SKM-1 treated with dmso at 0.1 percent for 144 hours (cell line): ENCODE measurements around the gene GPBP1.
"Not testable (repeated sequence)": the region's sequence is repeated elsewhere in the genome, so short reads cannot be mapped to it uniquely, and the experiment has no call there.

ENCODE experiments used
- DNase-seq: peaks from one replicate; lab custom pipeline; 2025; ENCODE audit not compliant: unreplicated experiment; lab: John Stamatoyannopoulos, UW

GPBP1 gene

GRCh38 chr5:57276353-57276752 lies 102.5 kb downstream of the GPBP1 start:
- DNase-seq, result no peak

DNA sequence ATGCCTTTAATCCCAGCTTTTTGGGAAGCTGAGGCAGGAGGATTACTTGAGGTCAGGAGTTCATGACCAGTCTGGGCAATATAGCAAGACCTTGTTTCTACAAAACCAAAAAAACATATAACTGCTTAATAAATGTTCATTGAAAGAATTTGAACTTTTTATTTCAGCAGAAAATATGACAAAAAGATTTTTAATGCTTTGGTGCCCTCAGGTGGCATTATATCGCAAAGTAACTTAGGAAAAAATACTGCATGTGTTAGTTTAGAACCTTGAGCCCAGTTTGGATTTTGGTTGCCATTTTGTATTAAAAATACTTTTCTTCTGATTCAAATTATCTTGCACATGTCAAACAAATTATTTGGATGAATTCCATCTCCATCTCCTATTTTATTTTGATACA lies 103.2 kb downstream of the GPBP1 start:
- DNase-seq, result no peak

GRCh38 chr5:57280853-57281252 lies 107.0 kb downstream of the GPBP1 start:
- DNase-seq, result no peak

DNA sequence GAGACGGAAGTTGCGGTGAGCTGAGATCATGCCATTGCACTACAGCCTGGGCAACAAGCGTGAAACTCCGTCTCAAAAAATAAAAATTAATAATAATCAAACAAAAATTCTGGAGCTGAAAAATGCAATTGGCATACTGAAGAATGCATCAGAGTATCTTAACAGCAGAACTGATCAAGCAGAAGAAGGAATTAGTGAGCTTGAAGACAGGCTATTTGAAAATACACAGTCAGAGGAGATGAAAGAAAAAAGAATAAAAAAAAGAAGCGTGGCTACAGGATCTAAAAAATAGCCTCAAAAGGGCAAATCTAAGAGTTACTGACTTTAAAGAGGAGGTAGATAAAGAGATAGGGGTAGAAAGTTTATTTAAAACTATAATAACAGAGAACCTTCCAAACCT lies 111.2 kb downstream of the GPBP1 start:
- not testable (repeated sequence) for DNase-seq

- DNase-seq, result no peak
These were observed 118.0 kb downstream of the GPBP1 start for GRCh38 chr5:57291894-57292293.

DNA sequence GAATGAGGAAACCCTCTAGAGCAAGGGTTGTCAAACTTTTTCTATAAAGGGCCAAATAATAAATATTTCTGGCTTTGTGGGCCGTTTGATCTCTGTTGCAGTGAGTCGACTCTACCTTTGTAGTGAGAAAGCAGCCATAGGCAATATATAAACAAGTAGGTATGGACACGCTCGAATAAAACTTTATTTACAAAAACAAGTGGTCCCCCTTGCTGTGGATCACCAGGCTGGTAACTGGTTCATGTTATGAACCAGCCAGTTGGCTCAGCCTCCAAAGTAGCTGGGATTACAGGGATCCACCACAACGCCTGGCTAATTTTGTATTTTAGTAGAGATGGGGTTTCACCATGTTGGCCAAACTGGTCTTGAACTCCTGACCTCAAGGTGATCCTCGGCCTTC lies 118.5 kb downstream of the GPBP1 start:
- no peak for DNase-seq

DNA sequence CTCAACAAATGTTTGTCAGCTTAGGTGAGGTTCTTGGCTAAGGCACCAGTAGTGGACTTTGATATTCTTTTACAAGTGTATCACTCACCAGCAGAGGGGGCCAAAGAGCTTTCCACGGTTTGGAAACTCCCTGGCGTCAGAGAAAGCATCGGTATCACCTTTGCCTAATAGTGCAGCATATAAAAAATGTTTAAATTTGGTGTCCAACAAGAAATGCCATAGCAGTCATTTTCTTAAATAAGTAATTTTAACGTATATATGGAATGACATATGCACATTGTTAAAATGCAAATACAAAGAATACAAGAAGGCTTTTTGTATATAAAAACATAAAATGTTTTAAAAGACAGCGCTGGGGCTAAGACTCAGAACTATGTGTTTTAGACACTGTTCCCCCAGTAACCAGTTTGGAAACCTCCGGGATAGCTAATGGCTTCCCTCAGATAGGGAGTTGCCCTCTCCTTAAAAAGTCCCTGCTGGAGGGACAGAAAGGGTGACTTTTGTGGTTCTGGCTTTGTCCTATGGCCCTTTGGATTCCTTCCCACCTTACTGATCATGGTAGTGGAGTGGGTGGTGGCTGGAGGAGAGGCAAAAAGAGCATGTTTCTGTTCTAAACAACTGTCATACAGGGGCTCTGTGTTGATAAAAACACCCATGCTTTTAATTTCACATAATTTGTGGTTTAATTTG lies 124.6 kb downstream of the GPBP1 start:
- peak; percentile 70 for DNase-seq

- DNase-seq, result peak; percentile 77
These were observed 125.2 kb downstream of the GPBP1 start for GRCh38 chr5:57298985-57299491.

DNA sequence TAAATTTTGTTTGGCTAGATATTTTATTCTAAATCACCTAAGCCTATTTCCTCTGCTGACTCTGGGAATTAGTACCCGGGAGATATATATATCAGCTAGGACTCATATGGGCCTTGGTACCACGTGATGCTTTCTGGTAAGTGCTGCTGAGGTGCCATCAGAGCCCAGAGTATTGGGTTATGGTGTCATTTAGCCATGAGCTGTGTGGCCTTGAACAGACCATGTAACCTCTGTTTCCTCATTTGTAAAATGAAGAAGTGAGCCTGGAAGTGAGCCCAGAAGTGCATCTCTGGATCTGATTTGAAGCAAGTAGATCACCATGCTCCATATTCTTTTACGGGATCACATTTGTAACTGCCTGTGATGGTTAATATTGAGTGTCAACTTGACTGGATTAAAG lies 126.1 kb downstream of the GPBP1 start:
- peak; percentile 33 for DNase-seq

DNA sequence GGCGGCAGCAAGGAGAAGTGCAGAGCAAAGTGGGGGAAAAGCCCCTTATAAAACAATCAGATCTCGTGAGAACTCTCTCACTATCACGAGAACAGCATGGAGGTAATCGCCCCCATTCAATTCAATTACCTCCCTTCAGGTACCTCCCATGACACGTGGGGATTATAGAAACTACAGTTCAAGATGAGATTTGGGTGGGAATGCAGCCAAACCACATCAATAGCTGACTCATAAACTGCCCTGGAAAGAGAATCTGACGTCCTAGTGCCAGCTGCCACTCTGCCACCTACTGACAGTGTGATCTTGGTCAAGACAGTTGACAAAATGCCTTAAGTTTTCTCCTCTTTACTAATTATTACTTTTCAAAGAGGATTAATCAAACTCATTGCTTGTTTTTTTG lies 128.3 kb downstream of the GPBP1 start:
- DNase-seq, result no peak

DNA sequence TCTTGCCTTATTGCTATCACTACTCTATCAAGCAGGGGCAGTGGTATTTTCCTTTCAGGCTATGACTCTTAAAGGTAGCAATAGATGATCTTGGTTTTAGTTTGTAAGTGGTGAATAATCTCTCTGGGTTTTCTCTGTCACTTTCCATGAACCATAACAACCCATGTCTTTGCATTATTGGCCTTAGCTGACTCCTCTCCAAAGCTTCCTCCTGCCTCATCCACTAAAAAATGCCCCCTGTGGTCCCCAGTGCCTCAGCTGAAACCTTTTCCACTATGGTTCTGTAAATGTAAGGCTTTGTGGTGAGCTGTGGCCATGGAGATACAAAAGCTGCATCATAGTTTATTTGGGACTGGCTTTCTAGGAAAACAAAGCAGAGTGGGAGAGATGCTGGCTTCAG lies 128.8 kb downstream of the GPBP1 start:
- no peak for DNase-seq

GRCh38 chr5:57303985-57304384 lies 130.1 kb downstream of the GPBP1 start:
- DNase-seq, result no peak

DNA sequence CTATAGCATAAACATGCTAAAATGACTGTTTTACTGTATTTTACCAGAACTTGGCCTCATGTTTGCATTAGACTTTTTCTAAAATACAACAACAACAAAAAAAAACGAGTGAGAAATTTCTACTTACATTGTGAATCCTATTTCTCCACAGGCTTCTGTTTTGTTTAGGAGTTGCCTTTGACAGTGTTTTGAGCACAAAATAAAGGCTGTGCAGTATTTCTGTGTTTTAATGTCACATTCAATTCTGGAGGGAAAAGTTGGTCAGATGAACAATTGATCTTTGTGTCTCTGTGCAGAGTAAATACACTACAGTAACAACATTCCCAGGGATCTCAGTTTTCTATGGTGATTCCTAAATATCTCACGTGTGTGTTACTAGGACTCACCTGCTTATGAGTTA lies 131.1 kb downstream of the GPBP1 start:
- DNase-seq, result no peak

DNA sequence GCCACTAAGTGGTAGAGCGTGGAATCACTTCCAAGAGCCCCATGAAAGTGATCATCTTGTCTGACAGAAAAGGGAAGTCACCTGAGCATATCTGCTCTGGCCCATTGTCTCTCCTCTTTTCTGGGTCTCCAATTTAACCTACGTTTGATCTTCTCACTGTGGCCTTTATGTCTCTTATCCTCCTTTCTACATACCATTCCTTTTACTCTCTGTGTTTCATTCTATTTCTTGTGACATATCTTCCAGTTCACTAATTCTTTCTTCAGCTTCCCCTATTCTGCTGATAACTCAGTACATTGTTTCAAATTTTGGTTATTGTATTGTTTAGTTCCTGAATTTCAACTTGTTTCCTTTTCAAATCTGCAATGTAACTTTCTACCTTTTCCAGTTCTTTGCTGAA lies 132.5 kb downstream of the GPBP1 start:
- no peak for DNase-seq

DNA sequence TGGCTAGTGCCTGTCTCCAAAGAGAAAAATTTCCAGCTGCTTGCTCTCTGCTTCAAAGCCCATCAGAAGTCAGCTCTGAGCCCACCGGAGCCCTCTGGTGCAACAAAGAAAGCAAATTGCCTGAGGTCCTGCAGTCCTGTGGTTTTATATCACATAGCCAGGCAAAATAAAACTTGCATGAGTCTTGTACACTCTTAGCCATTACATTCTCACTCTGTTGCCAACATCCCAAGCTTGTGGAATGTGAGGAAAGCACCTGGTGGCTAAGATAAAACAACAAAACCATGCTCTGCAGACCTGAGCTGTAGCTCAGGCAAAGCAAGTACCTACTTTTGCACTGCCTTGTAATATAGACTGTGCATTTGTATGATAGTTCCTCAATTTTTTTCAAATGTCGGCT lies 133.7 kb downstream of the GPBP1 start:
- no peak for DNase-seq

DNA sequence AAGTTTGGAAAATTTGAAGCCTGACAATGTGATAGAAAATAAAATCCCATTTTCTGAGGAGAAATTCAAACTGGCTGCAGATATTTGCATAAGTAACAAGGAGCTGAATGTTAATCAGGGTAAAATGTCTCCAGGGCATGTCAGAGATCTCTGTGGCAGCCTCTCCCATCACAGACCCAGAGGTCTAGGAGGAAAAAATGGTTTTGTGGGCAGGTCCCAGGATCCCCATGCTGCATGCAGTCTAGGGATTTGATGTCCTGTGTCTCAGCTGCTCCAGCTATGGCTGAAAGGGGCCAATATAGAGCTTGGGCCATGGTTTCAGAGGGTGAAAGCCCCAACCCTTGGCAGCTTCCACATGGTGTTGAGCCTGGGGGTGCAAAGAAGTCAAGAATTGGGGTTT lies 135.2 kb downstream of the GPBP1 start:
- not testable (repeated sequence) for DNase-seq

GRCh38 chr5:57311251-57311650 lies 137.4 kb downstream of the GPBP1 start:
- DNase-seq, result no peak

GRCh38 chr5:57311921-57312735 lies 138.3 kb downstream of the GPBP1 start:
- DNase-seq, result no peak

GRCh38 chr5:57313716-57314115 lies 139.9 kb downstream of the GPBP1 start:
- DNase-seq, result no peak
